Erythroblast (primary cell): ENCODE measurements around the gene HOXB13.

Experiments
- GATA1 ChIP-seq: IDR thresholded peaks from 2 replicates; pipeline ENCODE4 v1.6.1; 2011; ENCODE audit warnings: low read depth, mild to moderate bottlenecking, control low read depth, low read length, moderate library complexity
- POLR2A ChIP-seq: IDR thresholded peaks from 2 replicates; pipeline ENCODE4 v1.6.1; 2011; ENCODE audit warnings: mild to moderate bottlenecking, low read length

- TF ChIP-seq POLR2A, result no peak
- TF ChIP-seq GATA1, result no peak
Observed at GRCh38 chr17:48757524-48757961, 29.0 kb upstream of the HOXB13 start.
